HG03442 (cell line): Measurements from ENCODE around the gene LPCAT1.

Experiments used
- ATAC-seq: cut with Tn5 transposase; IDR thresholded peaks from one replicate; pipeline ENCODE4 v1.9.1; 2021; ENCODE audit warnings: mild to moderate bottlenecking, moderate library complexity; ENCODE audit not compliant: unreplicated experiment

The LPCAT1 gene

DNA sequence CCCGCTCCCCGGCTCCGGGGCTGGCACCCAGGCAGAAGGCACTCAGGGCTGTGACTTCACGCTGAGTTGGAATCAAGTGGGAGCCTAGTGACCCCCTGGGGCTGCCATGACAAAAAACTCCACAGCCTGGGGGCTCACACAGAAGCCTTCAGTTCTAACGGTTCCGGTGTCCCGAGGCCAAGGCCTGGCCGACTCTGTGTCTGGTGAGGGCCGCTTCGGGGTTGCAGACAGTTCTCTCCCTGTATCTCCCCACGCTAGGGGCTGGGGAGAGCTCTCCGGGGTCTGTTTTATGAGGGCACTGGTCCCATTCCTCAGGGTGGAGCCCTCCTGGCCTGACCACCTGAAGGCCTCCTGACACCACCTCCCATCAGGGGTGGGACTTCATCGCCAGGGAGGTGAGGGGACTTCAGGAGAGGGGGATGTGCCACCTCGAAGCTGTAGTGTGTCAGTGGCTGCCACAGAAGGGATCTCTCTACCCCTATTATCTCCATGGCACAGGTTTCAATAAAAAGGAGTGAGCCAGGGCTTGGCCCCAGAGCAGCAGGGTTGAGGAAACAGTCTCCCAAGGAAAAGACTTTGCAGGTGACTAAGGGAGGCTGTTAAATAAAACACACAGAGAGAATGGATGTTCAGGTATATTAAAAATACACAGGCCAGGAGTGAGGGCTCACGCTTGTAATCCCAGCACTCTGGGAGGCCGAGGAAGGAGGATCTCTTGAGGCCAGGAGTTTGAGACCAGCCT lies 77.0 kb downstream of the LPCAT1 start:
- ATAC-seq, result no peak

DNA sequence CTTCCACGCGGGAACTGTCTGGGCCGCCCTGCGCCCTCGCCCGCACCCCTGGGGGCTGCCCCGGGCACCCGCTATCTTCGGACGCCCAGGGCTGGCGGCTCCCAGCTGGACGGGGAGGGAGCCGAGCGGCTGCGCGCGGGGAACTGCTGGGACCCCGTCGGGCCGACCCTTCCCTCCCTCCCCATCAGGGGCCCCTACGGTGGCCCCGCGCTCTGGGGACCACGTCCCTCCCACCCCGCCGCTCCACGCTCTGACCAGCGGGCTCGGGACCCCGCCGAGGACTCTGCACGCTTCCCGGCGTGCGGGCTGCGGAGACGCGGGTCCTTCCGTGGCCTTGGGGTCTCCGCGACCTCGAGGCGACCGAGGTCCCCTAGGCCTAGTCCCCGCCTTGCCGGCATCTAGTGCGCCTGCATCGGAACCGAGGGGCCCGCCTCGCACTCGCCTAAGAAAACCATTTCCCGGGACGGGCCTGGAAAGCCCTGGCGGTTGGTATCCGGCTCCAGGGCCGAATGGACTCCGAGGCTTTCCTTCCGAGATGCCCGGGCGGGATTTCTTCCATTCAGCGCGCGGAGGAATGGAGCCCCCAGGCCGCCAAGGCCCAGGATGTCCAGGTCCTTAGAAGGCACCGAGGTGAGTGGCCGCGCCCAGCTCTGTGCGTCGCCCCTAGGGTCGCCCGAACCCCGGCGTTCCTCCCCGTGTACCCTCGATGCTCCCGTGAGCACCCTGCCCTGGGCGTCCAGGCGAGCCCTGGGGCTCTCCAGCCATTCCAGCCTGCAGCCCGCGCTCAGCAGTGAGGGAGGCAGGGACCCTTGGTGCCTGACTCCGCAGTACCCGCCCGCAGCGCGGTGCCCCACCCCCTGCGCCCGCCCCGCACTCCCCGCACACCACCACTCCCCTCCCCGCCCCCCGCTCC lies 77.8 kb downstream of the LPCAT1 start:
- ATAC-seq, result no peak

DNA sequence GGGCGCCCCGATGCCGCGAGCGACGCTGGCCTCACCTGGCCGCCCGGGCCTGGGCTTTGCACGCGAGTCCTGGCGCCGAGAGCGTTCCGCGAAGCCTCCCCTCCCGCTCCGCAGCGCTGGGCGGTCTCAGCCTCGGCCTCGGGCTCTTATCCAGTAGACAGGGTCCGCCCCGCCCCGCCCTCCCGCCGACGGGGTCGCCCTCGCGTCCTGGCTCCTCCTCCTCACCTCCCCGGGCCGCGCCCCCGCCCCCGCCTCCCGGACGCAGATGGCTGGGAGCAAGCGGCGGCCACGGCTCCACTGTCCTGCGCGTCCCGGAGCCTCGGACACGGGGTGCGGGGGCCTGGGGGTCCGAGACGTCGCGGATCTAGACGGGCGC lies 78.5 kb downstream of the LPCAT1 start, which contains the start of gene SLC6A3:
TSS of gene SLC6A3 (minus strand) at position 128 of the 376 bp plus-strand sequence. CDS start 2,243 bp downstream, outside the sequence.
- no peak for ATAC-seq

DNA sequence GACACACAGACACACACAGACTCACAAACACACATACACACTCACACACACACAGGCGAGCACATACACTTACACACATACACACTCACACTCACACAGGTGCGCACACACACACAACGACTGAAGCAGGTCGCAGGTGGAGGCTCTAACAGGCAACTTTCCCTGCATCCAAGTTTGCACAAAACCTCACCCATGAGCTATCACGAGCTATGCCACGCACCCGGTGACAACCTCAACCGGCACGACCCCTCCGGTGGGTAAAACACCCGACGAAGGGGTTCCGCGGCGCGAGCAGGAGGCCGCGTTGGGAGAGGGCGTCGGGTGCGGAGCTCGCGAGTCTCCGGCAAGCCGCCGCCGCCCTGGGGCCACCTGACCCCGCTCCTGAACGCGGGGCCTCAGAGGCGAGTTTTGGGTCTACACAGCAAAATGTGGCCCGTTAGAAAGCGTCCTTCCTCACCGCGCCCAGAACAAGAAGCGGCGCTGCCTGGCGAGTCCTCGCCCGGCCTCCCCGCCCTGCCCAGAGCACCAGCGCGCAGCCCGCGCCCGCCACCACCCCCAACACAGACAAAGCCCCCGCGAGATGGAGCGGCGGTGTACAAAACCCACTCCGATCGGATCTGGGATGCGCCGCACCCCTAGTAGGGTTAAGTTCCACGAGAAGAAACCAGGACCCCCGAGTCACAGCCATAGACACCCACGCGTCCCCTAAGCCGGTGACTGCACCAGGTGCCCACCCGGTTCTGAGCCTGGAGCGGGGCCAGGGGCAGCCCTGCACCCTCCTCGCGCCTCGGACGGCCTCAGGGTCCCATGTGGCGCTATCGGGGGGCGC lies 79.2 kb downstream of the LPCAT1 start:
- ATAC-seq, result no peak

DNA sequence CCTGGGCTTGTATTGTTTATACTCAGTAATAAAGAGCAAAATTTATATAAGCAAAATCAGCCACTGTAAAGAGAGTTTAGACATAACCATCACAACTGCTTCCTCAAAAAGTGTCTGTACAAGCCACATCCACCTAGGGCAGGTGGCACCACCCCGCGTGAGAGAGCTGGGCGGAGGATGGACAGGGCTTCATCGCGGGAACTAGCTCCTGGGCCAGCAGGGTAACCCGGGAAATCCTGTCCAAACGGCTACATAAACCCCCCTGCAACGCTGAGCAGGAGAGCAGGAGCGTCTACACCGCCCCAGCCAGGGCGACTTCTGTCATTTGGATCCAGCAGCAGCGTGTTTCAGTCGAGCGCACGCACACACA lies 79.8 kb downstream of the LPCAT1 start:
- ATAC-seq, result no peak

DNA sequence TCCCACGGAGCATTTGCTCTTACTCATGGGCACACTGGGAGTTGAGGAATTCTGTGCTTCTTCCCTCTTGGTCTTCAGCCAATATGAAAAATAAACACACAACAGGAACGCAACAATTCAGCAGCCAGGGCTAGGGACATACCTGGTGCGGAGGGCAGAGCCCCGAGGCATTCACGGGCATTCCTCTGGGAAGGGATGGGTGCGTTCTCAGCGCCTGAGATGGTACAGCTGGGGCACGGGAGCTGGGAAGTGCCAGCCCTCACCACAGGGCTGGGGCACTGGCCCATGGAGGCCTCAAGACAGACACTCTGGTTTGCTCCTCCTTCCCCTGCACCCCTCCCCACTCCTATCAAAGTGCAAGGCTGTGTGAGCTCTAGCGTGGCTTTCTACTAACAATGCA lies 80.6 kb downstream of the LPCAT1 start:
- ATAC-seq, result no peak

DNA sequence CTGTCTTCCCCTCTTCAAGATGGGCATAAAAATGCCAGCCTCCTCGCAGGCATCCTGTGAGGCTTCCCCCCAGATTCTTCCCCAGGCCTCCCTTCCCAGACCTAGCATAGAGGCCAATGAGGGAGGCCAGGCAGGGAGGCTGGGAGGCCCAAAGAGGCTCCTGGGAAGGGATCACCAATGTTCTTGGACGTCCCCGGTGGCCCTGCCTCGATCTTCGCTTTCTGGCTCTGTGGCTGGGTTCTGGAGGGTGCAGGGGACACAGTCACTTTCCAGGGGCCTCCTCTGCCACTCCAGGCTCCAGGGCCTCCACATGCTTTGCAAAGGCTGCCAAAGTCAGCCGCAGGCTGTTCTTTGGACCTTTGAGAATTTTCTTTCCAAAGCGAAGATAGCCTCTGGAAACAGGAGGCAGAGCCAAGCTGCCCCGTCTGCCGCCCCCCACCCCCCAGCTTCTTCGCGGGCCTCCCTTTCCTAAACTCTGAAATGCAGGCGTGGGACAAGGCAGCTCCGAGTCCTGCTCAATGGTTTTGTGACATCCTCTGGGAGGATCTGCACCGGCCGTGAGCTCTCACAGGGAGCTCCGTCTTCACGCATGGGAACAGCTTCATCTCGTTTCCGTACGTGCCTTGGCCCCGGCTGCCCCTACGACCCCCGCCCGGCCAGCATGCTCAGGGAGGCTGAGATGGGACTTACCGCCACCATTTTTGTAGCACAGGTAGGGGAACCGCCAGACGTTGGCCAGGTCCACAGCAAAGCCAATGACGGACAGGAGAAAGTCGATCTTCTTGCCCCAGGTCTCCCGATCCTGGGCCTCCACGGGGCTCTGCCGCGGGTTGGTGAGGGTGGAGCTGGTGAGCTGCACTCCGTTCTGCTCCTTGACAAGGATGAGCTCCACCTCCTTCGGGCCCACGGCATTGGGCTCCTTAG lies 81.3 kb downstream of the LPCAT1 start:
- no peak for ATAC-seq

DNA sequence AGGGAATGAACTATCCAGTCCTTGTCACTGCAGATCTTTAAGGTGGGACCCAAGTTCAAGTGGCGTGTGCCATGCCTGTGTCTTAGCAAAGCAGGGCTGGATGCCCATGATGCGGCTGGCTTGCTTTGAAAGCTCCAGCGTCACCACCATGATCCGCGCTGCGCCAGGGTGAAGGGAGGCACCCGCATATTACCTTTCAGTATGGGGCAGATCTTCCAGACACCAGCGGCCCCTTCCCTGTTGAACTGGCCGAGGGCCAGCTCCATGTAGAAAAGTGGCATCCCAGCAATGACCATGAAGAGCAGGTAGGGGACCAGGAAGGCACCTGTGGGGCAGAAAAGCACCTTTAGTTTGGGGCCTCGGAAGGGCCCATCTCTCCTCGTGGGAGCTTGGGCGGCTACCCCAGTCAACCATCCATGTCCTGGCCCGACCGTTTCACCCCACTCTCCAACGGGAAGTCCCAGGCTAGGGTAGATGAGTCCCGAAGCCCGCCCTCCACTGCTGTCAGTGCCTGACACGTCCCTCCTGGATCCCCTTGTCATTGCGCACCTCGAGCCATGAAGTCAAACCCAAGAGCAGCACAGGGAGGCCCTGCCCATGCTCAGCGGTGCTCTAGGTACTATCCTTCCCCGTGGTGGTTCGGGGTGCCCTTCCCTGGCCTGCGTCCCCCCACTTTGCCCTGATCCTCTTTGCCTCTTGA lies 82.4 kb downstream of the LPCAT1 start:
- ATAC-seq, result no peak

DNA sequence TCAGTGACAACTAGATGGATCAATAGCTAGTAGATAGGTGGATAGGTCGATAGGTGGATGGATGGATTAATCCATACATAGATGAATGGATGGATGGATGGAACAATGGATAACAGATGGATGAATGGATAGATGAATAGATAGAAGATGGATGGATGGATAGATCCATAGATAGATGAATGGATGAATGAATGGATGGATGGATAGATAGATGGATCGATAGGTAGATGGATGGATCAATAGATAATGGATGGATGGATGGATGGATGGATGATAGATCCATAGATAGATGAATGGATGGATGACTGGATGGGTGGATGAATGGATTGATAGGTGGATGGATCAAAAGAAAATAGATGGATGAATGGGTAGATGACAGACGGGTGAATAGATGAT lies 83.7 kb downstream of the LPCAT1 start:
- no peak for ATAC-seq

DNA sequence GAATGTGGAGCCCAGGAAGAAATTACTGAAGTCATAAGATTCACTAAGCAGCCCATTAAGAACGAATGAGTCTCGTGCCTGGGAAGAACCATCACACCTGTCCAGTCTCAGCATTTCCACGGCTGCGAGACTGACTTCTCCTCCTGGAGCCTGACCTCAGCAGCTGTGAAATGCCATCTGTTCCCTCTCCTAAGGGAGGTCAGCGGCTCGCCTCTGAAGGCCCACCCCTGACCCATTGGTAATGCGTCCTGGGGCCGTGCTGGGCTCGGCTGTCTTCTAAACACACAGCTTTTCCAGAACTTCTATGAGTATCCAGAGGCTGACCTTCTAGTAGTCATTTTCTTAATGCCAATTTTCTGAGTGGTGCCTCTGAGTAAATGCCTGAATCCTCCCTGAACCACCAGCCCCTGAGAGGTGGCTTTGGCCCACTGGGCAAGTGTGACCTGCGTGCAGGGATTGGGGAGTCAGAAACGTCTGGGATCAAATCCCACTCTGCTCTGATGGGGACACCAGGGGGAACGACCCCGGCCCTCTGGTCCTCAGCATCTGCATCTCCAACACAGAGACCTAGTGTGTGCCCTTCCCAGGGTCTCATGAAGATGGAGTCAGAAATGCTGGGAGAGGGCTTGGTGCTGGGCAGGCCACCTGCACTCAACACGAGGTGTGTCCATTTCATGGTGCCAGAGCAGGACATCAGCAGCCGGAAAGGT lies 84.2 kb downstream of the LPCAT1 start:
- ATAC-seq, result no peak

DNA sequence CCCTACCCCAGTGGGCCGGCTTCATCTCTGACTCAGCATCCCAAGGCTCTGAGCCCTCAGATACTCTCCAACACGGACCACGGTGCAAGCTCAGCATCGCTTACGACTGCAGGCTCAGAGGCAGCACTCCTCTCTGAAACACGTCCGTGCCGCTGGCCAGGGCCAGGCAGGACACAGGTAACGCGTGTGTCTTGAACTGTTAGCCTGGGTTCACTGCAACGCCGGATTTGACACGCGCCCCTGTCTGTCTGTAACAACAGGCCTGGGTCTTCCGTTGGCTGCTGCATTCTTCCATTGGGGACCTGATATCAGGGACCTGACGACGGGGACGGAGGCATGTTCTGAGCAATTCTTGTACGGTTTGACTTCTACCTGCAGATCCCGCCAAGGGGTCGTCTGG lies 84.9 kb downstream of the LPCAT1 start:
- ATAC-seq, result no peak

DNA sequence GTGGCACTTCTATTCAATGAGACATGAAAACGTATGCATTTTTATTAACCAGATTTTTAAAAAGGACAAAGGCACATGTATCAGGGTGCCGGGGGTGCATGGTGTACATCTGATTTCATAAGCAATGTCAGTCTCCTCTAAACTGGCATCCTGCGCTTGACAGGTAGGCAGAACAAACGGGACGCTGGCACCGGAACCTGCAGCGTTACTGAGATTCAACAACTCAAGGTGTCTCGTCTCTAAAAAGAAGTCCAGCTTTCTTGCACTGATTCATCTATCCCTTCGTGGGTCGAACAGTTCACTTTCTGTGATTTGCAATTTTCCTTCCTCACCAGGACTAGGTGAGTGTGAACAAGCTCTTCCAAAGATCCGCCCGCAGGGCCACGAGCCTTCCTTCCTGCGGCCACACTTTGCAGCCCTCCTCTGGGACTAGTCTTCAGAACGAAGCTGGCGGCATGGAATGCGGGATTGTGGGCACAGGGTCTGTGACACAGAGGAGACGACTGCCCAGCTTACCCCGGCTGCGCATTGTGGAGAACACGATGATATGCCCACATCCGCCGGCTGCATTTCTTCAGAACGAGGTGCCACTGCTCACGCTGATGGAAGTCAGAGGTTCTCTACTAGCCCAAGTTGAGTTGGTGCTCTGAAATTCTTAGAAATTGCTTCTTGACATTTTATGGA lies 85.7 kb downstream of the LPCAT1 start:
- ATAC-seq, result no peak

DNA sequence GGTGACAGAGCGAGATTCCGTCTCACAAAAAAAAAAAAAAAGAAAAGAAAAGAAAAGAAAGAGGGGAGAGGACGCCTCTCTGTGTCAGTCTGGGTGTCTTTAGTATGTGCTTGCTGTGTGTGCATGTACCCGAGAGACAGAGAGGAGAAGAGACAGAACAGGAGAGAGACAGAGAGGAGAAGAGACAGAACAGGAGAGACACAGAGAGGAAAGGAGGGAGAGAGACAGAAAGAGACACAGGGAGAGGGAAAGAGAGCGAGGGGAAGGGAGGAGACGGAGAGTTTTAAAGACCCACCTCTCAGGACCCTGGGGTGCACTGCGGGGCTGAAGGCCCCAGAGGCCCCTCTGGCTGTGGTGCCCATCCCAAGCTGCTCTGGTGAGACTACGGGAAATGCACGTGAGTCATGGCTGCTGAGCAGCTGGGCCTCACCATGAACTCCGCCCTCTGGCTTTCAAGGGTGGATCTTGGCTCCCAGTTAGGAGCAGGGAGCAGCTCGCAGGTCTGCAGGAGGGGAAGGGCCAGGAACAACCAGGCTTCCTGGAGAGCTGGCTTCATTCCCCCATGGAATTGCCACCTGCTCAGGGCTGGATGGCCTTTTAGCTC lies 86.4 kb downstream of the LPCAT1 start:
- no peak for ATAC-seq

DNA sequence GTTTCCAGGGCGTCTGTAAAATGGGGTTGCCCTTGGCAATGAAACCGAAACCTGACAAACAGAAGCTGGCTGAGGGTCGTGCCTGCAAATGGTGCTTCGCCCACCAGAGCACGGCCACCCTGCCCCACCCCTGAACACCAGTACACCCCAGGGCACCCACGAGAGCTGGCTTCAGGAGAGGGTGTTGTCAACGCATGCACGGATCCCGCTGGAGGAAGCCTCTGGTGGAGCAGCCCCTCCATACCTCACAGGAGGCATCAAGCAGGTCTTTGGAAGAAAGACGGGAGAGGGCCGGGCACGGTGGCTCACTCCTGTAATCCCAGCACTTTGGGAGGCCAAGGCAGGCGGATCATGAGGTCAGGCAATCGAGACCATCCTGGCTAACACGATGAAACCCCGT lies 87.1 kb downstream of the LPCAT1 start:
- no peak for ATAC-seq

DNA sequence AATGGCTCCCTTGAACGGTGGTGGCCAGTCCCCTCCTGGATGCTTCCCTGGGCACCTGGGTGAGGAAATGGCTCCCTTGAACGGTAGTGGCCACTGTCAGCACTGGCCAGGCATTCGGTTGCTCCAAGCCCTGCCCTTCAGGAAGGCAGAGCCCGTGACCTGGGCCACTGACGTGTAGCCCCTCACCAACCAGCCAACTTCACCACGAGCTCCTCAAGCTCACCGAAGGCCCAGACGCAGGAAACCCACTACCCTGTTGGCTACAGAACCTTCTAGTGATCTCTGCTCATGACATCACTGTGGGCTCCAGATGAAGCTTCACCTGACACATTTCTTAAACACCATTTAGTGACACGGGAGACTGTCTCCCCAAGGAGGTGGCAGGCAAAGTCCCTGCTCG lies 87.7 kb downstream of the LPCAT1 start:
- ATAC-seq, result no peak

DNA sequence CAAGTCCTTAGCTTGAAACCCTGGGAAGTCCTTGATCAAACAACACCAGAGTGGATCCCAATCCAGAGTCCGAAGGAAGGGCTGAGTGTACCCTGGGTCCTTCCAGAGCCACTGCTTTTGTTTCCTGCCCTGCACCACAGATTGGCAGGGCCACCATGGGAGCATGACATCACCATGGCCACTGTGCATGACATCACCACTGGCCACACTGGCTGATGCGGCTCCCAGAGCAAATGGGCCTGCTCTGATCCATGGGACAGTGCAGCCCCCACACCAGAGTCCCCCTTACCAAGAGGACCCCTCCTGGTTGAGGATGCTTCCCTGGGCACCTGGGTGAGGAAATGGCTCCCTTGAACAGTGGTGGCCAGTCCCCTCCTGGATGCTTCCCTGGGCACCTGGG lies 88.4 kb downstream of the LPCAT1 start:
- ATAC-seq, result no peak

DNA sequence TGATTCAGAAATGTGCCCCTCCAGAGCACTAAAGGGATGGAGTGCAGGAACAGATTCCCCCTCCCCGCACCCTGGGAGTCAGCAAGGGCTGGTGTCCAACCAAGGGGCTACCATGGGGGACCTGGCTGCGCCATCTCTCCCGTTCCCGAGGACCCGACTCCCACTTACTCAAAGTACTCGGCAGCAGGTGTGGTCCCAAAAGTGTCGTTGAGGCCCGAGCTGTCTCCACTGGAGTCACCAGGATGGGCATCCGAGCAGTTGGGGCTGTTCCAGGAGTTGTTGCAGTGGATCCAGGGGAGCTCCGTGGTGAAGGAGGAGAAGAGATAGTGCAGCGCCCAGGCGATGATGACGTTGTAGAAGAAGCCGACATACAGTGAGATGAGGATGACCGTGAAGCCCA lies 91.5 kb downstream of the LPCAT1 start:
- ATAC-seq, result no peak

DNA sequence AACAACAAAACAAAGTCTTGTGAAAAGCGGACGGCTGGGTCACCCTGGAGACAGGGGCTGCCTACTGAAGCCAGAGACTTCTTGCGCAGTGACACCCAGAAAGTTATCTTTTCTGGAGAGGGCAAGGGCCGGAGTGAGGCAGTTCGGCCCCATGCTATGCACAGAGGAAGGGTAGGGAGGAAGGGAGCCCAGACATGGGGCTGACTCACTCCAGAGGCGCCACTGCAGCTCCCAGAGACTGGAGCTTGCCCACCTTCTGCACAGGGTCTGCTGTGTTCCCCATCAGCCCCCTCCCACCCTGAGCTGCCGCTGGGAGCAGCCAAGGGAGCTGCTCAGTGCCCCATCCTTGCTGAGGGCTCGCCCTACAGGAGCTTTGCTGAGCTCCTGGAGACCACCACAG lies 91.9 kb downstream of the LPCAT1 start:
- ATAC-seq, result no peak
